Gastroesophageal sphincter (tissue), 3 donors: Measurements from ENCODE around the gene RERE.

ENCODE experiments used
- CTCF ChIP-seq, 4 experiments: fragments of 200-600 bp in 2 of 4; fragments of 450-650 bp in 2 of 4; sonication (generic) in 1 of 4; IDR thresholded peaks; one replicate each; pipeline ENCODE4 v1.5.1; 2017 to 2019; ENCODE audit warnings: antibody characterized with exemption in 4 of 4, mild to moderate bottlenecking in 2 of 4, moderate library complexity in 2 of 4
- EP300 ChIP-seq: sonication (generic); formaldehyde crosslinking; IDR thresholded peaks from one replicate; pipeline ENCODE4 v1.6.1; 2017; ENCODE audit warnings: antibody characterized with exemption, mild to moderate bottlenecking
- POLR2A ChIP-seq, 2 donors: fragments of 450-650 bp; IDR thresholded peaks; one replicate each; pipeline ENCODE4 v1.6.1; 2017; ENCODE audit warnings: antibody characterized with exemption in 2 of 2, mild to moderate bottlenecking in 2 of 2, moderate library complexity in 1 of 2
- POLR2AphosphoS5 ChIP-seq: sonication (generic); formaldehyde crosslinking; IDR thresholded peaks from one replicate; pipeline ENCODE4 v1.6.1; 2017; ENCODE audit warnings: antibody characterized with exemption

- TF ChIP-seq CTCF (IDR thresholded peaks at IDR 0.05): no peak
- no peak for TF ChIP-seq POLR2A (IDR thresholded peaks at IDR 0.05)
- TF ChIP-seq POLR2AphosphoS5: no peak
- no peak for TF ChIP-seq EP300
Measured at GRCh38 chr1:8538502-8538901, 278.9 kb downstream of the RERE start.
